Panc1 (cell line): Measurements from ENCODE around the gene PUSL1. TPM values are rescaled to one million over a fixed set of nuclear protein-coding genes. Genes with fewer than 3 reads are reported as not detected.

Experiments
- ATAC-seq: fragments of 200-7000 bp; cut with Tn5 transposase; 2 replicates; pipeline ENCODE4 v1.9.1; 2020; ENCODE audit warnings: mild to moderate bottlenecking, moderate library complexity
- BruUV-seq: library from RNA; stranded (reverse); fragments of 400-500 nt; replicated peaks from 2 replicates; lab custom pipeline; 2021; lab: Mats Ljungman, UMichigan
- CTCF ChIA-PET: fragments of 300-600 bp; sonication (Branson Sonifier 250); formaldehyde crosslinking; loops from one replicate; lab custom pipeline; 2022; ENCODE audit warnings: antibody characterized with exemption; lab: Charles Lee
- POLR2A ChIA-PET: fragments of 300-600 bp; sonication (Branson Sonifier 250); formaldehyde crosslinking; loops from one replicate; lab custom pipeline; 2022; ENCODE audit warnings: antibody characterized with exemption; lab: Charles Lee
- DNase-seq: peaks from one replicate; pipeline ENCODE4 v3.0.0-alpha.2; 2010; ENCODE audit warnings: low read depth, low spot score
- H3K27ac ChIP-seq: 2 replicates; pipeline ENCODE4 v1.5.1; 2011; ENCODE audit warnings: mild to moderate bottlenecking, low read length, inconsistent platforms
- H3K27me3 ChIP-seq: fragments of 200-500 bp; sonication (Bioruptor generic); 2 replicates; pipeline ENCODE4 v1.6.0; 2014; ENCODE audit warnings: low read length, inconsistent platforms; ENCODE audit not compliant: control insufficient read depth, insufficient read depth
- H3K36me3 ChIP-seq: fragments of 200-500 bp; sonication (Bioruptor generic); 2 replicates; pipeline ENCODE4 v1.5.1; 2014; ENCODE audit warnings: inconsistent platforms, mild to moderate bottlenecking, low read length, moderate library complexity; ENCODE audit not compliant: control insufficient read depth, insufficient read depth
- H3K4me1 ChIP-seq: 2 replicates; pipeline ENCODE4 v1.5.1; 2011; ENCODE audit warnings: inconsistent platforms, mild to moderate bottlenecking, low read length, moderate library complexity; ENCODE audit not compliant: control insufficient read depth, insufficient read depth
- H3K4me3 ChIP-seq, 2 experiments: 2 replicates each; pipeline ENCODE4 v1.5.1; 2011 to 2012; ENCODE audit warnings: low read depth in 2 of 2, low read length in 2 of 2, mild to moderate bottlenecking in 2 of 2, inconsistent platforms in 1 of 2, moderate library complexity in 1 of 2
- H3K9me3 ChIP-seq: fragments of 200-500 bp; sonication (Bioruptor generic); 2 replicates; pipeline ENCODE4 v1.5.1; 2014; ENCODE audit warnings: low read depth, mild to moderate bottlenecking, inconsistent platforms, low read length, moderate library complexity; ENCODE audit not compliant: control insufficient read depth, insufficient read depth
- CTCF ChIP-seq: fragments of 450-650 bp; IDR thresholded peaks from 2 replicates; pipeline ENCODE4 v1.5.1; 2017; ENCODE audit warnings: mild to moderate bottlenecking
- POLR2AphosphoS5 ChIP-seq: IDR thresholded peaks from 2 replicates; pipeline ENCODE4 v1.6.1; 2012; ENCODE audit warnings: mild to moderate bottlenecking, low read depth, low read length, moderate library complexity
- REST ChIP-seq, 2 experiments: IDR thresholded peaks; 2 replicates each; pipeline ENCODE4 v1.6.1; 2011 to 2012; ENCODE audit warnings: low read depth in 2 of 2, control low read depth in 1 of 2, low read length in 1 of 2, mild to moderate bottlenecking in 1 of 2, moderate library complexity in 1 of 2; ENCODE audit not compliant: insufficient read depth in 1 of 2
- SIN3A ChIP-seq: IDR thresholded peaks from 2 replicates; pipeline ENCODE4 v1.6.1; 2012; ENCODE audit warnings: low read depth, mild to moderate bottlenecking, low read length, moderate library complexity, borderline replicate concordance; ENCODE audit not compliant: insufficient read depth
- TCF7L2 ChIP-seq: IDR thresholded peaks from 2 replicates; pipeline ENCODE4 v1.6.1; 2011; ENCODE audit warnings: mild to moderate bottlenecking, low read depth, low read length, inconsistent platforms
- in situ Hi-C: cut with HindIII; loops from 2 replicates; pipeline ENCODE4 v1.10.0; 2016; ENCODE audit warnings: low sequenced_read_pairs, low pct_unique_long_range_greater_than_20kb
- intact Hi-C: fragments of 100-400 bp; cut with micrococcal nuclease; formaldehyde crosslinking; loops from one replicate; pipeline ENCODE4 v1.10.0; 2022; ENCODE audit not compliant: unreplicated experiment
- total RNA-seq: library from RNA; stranded (reverse); gene quantifications from one replicate; pipeline ENCODE4 v1.2.1, GENCODE V29; 2021; ENCODE audit not compliant: unreplicated experiment

PUSL1 gene
- total RNA-seq, 1 experiment from 2014 or later, result 46.9 TPM

GRCh38 chr1:1283821-1284220, 24.6 kb upstream of the PUSL1 start:
- no peak overlapping the region for H3K27ac ChIP-seq
- peak; percentile 51 for ATAC-seq

DNA sequence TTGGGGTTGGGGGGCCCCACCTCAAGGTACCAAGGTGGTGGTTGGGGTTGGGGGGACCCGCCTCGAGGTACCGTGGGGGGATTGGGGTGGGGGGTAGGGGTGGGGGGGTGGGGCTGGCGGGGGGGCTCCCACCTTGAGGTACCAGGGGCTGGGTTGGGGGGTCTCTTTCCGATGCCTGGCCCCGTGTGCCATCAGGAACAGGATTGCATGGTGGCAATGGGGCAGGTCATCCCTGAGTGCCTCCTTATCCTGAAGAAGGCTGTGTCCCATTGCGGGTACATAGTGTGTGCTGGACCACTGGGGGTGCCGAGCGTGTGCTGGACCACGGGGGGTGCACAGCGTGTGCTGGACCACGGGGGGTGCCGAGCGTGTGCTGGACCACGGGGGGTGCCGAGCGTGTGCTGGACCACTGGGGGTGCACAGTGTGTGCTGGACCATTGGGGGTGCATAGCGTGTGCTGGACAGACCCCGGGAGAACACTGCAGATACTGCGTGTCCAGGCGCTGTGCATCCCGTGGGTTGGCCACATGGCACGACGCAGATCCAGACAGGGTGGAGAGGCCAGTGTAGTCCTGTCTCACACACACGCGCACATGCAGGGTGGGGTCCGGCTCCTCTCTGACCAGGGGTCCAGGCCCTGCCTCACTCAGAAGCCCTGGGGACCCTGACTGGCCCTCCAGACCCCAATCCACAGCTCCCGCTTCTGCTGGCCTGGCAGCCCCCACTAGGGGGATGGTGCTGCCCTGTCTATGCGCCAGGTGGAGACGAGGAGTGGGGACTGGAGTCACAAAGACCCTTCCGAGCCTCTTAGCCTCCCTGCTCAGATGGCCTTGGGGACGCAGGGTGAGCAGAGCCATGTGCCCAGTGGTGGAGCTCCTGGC, 23.9 kb upstream of the PUSL1 start:
- Histone ChIP-seq H3K27ac (no peak overlapping the region), H3K27me3 (no peaks in the 10 kb centered on the region), H3K4me1 (peaks cover 18% of the 10 kb centered on the region), H3K36me3 (no peaks in the 10 kb centered on the region), H3K9me3 (no peaks in the 10 kb centered on the region), H3K4me3 (no peak overlapping the region)
- ChIA-PET POLR2A (no interaction called here), CTCF (interaction anchor here (0.5 to 0.6 kb wide), 2 partner anchors 106 to 165 kb away, joined by 3 to 4 read pairs; no protein-coding TSS in a partner anchor)
- 0 out of 2 replicates have a peak, but pooled peaks have one; percentile 8 for ATAC-seq
- BruUV-seq, result no TSS peak
- DNase-seq, result no peak
- in situ Hi-C loops, result no loop called here
- intact Hi-C loops, result no loop called here
- TF ChIP-seq REST (IDR thresholded peaks at IDR 0.05; ENCODE audit: insufficient read depth in 1 of 2, low read depth in 2 of 2, low read length in 1 of 2) (no peak), POLR2AphosphoS5 (no peak), CTCF (no peak), SIN3A (no peak)

More at GRCh38 chr1:1283821-1284220, 24.6 kb upstream of the PUSL1 start:
- BruUV-seq, result no TSS peak
- in situ Hi-C loops (no loop called here), intact Hi-C loops (no loop called here)
- Histone ChIP-seq H3K4me1 (peaks cover 18% of the 10 kb centered on the region), H3K9me3 (no peaks in the 10 kb centered on the region), H3K27me3 (no peaks in the 10 kb centered on the region), H3K4me3 (no peak overlapping the region), H3K36me3 (no peaks in the 10 kb centered on the region)
- TF ChIP-seq CTCF (no peak), REST (IDR thresholded peaks at IDR 0.05; ENCODE audit: insufficient read depth in 1 of 2, low read depth in 2 of 2, low read length in 1 of 2) (no peak), TCF7L2 (no peak), POLR2AphosphoS5 (no peak), SIN3A (no peak)
- no peak for DNase-seq
- POLR2A ChIA-PET, result no interaction called here
- CTCF ChIA-PET, result no interaction called here
